Activated CD8-positive, alpha-beta memory T cell treated with anti-CD3 and anti-CD28 coated beads, Interleukin-2, amount 50 U/mL, for 24 hours (primary cell): ENCODE data around the gene POU6F1.
"Not testable (repeated sequence)": the region's sequence is repeated elsewhere in the genome, so short reads cannot be mapped to it uniquely, and the experiment has no call there.

Experiments used
- DNase-seq: peaks from one replicate; pipeline ENCODE4 v3.0.0-alpha.2; 2020; ENCODE audit errors: extremely low read depth

The POU6F1 gene

DNA sequence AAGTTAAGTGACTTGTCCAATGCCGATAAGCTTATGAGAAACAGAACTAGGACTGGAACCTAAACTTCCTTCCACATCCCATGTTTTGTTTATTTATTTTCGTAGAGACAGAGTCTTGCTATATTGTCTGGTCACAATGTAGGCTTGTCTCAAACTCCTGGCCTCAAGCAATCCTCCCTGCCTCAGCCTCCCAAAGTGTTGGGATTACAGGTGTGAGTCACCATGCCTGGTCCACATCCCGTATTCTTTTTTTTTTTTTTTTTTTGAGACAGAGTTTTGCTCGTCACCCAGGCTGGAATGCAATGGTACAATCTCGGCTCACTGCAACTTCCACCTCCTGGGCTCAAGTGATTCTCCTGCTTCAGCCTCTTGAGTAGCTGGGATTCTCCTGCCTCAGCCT is 9.2 kb upstream of the POU6F1 start:
- DNase-seq, result not testable (repeated sequence)

DNA sequence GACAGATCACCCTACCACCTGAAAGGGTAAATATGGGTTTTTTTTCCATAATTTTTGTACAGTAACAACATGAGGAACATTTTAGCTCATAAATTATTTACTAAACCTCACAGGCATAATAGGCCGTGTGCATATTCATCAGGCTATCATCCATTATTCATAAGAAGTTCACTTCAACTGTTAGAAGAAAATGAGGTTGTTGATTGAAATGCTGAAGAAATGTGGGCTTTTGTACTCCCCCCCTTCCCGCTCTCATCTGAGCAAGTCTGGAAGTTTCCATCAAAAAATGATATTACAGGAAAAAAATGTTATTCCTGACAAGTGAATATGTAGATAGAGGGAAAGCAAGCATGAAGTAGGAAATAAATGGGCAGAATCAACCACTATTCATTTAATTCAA is 7.9 kb upstream of the POU6F1 start:
- DNase-seq, result no peak

DNA sequence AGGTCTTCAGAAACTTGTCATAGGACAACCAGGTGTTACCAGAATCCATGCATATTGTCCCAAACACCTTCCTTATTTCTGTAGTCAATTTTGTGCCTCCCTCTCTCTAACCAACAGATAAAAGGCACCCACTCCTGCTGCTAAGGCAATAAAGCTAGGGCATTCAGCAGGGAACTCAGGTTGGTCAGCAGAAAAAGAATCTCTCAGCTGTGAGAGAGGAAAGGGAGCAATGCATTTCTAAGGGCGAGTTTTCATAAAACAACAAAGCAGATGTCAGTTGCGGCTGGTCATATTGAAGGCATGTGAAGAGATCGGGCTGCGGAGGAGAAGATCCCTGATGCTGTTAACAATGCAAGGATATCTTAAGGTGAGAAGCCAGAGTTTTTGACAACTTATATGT is 7.4 kb upstream of the POU6F1 start:
- DNase-seq, result no peak

DNA sequence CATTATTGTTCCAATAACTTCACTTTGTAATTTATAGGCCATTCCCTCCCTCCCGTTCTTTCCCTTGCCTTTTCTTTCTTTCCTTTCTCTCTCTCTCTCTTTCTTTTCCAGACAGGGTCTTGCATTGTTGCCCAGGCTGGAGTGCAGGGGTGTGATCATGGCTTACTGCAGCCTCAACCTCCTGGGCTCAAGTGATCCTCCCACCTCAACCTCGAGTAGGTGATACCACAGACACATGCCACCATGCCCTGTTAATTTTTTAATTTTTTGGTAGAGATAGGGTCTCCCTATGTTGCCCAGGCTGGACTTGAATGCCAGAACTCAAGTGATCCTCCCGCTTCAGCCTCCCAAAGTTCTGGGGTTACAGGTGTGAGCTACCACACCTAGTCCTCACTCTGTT is 6.8 kb upstream of the POU6F1 start:
- DNase-seq, result no peak

DNA sequence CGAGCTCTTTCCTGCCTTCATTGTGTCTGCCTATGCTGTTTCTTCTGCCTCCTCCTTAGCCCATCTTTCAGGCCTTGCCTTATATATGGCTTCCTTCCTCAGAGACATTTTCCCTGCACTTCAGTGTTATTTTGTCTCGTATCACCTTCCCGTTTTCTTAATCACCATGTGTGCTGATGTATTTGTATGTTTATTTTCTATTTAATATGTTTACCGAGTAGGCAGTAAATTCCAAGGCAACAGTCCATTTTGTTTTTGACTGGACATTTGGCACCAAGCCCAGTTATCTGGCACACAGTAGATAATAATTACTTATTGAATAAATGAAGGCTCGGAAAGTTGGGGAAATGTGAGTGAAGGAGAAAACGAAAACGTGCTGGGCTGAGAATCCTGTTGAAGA is 4.6 kb upstream of the POU6F1 start:
- DNase-seq, result no peak

DNA sequence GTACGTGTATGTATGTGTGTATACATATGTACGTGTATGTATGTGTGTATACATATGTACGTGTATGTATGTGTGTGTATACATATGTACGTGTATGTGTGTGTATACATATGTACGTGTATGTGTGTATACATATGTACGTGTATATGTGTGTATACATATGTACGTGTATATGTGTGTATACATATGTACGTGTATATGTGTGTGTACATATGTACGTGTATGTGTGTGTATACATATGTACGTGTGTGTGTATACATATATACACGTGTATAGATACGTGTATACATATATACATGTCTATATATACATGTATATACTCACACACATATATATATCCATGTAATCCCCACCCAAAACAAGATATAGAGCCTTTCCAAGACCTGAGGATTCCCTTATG is 2.0 kb upstream of the POU6F1 start:
- DNase-seq, result not testable (repeated sequence)

DNA sequence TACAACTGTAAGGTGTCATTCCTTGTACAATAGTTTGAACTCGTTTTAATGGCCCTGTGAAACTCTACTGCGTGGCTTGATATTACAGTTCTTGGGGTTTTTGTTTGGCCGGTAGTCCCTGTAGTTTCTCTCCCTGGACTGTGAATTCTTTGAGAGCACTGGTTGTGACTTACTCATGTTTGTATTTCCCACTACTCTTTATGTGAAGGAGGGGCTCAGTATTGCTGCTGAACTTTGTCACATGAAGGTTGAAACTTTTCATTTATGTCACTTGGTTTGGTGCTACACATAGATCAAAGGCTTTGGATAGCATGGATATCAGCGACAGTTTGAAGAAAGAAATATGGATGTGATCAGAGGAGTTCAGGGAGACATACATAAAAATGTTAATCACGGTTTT is 1.5 kb upstream of the POU6F1 start:
- DNase-seq, result no peak

DNA sequence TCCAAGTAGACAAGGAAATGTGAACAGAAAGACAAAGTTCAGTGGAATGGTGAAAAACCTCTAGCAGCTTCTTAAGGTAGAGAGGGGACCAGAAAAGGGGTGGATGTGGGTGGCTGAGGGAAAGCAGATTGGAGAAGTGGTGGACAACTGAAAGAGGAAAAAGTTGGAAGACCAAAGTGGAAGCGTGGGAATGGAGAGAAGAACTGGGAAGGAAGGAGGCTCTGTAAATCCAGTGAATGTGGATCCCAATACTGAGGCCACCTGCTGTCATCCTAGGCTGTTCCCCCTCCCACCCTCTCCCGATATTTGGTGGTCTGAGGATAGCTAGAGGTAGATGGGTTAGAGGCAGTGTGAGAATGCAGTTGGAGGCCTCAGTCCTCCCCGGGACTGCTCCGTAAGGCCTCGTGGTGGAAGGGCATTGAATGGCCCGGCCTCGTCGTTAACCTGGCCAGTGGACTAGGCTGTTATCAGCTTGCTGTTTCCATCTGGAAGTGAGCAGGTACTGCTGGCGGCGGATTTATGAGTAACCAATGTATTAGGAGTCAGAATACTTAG is 822 bp upstream of the POU6F1 start:
- no peak for DNase-seq

DNA sequence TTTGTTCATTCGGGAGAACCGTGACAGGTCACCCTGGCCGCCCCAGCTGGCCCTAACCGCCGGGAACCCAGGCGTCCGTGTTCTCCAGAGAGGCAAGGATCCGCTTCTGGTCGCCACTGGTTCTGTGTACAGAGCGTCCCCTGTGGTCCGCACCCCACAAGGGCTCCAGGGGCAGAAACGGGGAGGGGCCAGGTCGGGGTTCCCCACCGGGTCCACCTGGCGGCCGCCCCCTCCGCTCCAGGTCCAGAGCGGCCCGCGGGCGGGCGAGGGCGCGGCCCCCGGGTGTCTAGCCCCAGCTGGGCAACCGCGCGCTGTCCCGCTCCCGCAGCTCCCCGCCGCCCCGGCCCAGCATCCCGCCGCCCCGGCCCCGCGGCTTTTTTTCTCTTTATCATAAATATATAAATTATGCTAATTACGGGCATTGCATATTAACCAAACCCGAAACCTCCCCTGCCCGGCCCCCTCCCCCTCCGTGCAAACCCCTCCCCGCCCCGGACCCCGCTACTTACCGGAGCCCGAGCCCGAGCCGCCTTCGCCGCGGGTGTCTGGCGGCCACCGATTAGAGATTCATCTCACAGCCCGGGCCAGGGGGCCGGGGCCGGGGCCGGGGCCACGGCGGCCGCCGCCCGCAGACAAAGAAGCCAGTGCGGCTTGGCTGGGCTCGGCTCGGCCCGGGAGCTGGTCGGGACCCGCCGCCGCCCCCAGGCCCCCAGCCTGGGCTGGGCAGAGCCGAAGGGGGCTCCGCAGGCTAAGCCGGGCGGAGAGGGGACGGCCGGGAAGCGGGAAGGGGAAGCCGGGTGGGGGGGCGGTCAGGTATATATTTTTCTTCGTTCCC is 512 bp downstream of the POU6F1 start:
- no peak for DNase-seq

DNA sequence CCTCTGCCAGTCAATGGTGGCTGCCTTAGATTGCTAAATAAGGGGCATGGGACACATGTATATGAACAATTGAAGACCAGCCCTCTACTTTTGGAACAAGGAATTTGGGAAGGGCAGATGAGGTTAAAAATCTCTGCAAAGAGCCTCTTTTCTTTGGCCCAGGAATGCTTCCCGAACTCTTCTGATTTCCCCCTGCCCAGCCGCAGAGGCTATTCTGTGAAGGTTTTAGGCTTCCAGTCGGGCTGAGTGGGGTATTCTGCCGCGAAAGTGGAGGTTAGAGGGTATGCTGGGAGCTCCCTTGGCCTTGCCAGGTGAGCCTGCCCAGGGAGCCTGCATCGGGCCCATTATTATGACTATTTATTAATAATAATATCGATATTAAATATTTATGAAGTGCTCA is 1.2 kb downstream of the POU6F1 start:
- no peak for DNase-seq

DNA sequence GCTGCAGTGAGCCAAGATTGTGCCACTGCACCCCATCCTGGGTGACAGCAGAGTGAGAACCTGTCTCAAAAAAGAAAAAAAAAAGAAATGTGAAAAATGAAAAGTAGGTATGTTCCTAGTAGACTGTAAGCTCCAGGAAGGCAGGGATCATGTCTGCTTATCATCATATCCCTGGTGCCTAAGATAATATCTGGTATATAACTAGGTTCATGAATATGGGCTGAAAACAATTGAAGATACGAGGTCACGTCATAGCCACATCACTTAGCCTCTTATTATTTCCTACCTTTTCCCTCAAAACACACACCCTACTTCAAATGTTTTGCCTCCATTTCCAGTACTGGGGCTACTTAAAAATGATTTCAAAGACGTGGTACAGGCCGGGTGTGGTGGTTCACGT is 3.0 kb downstream of the POU6F1 start:
- DNase-seq, result no peak

DNA sequence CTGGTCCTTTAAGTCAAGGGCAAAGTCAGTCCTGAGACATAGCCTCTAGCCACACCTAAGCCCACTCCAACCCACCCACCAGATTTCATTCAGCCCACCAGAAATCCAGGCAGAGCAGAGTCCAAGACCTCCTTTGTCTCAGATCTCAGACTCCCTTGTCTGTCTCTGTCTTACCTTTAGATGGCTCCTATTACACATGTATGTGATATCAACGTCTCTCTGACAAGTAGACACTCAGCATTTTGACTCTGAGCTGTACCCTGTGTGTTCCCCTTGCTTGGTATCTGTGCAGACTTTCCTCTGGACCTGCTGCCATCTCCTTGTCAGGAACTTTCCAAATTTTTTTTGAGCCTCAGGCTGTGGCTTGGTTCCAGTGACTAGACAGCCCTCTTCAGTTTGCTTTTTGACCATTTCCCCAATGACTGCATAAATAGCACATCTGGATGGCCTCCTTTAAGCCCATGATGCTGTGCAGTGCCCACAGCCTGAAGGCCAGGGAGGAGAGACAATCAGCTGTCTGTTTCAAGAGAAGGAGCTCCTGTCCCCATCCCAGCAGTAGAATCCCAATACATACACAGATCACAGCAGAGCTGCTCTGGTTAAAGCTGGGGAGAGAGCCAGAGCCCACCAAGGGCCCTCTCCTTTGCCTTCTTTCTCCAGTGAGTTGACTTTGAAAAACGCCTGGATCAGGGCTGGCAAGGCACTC is 7.0 kb downstream of the POU6F1 start:
- DNase-seq, result no peak

DNA sequence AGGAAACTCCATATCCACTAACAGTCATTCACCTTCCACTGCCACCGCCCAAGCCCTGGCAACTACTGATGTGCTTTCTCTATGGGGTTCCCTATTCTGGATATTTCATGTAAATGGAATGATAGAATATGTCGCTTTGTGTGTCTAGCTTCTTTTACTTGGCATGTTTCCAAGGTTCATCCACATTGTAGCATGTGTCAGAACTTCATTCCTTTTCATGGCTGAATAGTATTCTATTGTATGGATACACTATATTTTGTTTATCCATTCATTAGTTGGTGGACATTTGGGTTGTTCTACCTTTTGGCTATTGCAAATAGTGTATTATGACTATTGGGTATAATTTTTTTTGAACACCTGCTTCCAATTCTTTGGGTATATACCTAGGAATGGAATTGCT is 8.6 kb downstream of the POU6F1 start:
- no peak for DNase-seq

DNA sequence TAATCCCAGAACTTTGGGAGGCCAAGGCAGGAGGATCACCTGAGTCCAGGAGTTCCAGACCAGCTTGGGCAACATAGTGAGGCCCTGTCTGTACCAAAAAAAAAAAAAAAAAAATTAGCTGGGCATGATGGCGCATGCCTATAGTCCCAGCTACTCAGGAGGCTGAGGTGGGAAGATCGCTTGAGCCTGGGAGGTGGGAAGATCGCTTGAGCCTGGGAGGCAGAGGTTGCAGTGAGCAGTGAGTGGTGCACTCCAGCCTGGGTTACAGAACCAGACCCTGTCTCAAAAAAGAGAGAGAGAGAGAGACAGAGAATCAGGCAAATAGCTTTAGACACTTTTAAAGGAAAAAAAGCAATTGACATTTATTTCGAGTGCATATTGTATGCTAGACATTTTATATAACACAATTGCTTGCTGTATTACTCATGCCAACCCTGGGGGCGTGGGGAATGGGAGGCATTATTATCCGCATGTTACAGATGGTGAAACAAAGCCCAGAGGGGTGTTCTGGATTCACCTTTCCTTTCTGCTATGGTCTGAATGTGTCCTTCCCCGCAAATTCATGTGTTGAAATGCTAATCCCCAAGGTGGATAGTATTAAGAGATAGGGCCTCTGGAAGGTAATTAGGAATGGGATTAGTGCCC is 9.7 kb downstream of the POU6F1 start:
- DNase-seq, result no peak

DNA sequence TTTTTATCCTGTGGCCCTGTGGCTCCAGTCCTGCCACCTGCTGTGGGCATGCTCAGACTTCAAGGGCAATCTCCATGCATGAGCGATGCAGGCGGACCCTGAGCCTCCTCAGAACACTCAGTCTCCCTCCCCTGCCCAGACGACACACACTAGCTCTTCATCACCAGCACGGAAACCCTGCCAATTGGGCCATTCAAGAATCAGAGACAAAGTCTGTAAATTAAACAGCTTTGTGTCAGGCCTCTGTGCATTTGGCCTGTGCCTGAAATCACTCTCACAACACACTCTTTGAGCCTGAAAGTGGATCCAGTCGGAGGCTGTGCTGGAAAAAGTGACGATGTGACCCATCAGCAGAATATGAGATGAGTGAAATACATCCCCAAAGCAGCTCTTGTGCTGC is 12.5 kb downstream of the POU6F1 start:
- no peak for DNase-seq

DNA sequence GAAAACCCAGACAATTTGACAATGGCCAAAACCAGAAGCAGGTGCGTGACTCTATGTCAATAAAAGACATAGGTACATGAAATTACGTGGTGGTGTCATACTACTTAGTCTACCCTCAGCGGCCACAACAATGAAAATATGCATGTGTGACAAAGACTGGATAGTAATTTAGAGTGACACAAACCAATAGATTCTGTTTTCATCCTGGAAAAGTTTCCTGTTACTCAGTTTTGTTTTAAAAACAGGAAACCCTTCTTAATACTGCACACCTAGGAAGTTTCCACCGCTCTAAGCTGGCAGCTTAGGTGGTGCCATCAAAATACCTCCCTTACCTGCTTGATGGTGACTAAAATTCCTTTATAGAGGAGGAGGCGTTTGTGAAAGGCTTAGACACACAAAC is 15.1 kb downstream of the POU6F1 start:
- DNase-seq, result no peak

DNA sequence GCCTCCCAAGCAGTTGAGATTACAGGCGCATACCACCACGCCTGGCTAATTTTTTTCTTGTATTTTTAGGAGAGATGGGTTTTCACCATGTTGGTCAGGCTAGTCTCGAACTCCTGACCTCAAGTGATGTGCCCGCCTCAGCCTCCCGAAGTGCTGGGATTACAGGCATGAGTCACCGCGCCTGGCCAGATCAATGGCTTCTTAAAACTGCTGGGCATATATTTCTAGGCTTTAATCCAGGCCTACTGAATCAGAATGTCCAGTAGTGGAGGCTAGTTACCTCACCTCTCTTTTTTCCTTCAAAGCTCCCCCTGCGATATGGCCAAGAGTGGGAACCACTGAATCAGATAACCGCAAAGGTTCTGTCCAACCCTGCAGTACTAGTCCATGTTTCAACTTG is 17.1 kb downstream of the POU6F1 start:
- no peak for DNase-seq

DNA sequence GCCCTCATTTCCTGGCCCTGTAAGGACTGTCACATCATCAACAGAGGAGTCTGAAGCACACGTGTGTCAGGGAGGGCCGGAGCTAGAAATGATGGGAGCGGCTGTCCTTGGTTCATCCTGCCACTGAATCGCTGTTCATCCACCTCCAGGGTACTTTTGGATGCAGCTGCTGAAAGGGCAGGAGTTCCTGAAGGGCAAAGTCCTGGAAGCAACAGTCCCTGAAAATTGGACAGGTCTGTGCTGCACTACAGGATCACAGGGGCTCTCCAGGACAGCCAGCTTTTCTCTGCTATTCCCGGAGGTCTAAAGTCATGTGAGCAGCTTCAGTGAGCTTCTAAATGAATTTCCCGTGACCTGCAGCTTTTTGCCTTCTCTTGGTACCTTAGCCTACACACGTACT is 17.7 kb downstream of the POU6F1 start:
- no peak for DNase-seq

DNA sequence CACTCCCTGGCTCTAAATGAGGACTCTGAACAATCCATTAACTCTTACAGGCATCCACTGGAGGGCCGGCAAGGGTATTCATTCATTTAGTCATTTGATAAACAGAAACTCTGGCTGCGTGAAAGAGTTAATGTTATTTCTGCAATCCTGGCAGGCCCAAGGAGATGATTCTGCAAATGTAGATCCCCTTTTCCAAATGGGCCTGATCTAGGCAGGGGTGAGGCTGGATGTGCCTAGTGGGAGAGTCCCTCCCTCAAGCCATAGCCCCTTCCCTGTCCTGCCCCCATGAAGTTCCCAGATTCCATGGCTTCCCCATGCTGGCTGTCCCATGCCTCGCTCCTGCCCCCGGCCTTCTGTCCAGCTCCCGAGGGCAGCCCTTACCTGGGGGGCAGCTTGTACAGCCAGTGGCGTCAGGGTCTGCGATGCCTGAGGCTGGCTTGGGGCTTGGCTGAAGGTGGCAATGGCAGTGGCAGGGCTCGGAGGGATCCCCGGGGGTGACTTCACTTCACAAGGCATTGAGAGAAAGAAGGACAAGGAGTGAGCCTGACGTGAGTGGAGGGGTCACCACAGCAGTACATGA is 18.4 kb downstream of the POU6F1 start:
- no peak for DNase-seq

DNA sequence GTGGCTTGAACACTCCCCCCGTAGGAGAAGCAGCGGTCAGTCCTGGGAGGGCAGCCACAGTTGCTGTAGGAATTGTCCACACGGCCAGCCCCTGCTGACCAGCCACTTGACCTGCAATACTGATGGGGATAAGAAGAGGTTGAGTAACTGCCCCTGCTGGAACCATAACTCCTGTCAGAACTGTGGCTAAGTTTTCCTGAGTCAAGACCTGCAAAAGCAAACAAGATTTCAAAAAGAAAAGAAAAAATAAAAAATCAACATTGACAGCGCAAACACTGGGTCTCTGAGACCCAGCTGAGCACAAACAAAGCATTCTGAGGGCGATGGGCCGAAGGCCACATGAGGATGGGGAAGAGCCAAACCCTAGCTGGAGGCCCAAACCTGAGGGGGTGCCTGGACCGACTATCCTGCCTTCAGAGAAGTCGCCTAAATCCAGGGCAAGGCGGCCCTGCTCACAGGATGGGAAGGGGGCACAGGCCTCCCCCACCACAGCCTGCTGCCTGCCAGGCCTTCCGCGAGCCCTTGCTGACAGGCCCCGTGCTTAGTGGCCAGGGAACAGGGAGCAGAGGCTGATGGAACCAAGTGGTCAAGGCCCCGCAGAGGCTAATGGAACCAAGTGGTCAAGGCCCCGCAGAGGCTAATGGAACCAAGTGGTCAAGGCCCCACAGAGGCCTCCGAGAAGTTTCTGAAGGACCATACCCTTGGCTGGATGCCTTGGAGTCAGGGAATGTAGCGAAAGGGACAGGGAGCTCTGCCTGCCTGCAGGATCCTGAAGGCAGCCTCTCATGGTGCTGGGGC is 19.1 kb downstream of the POU6F1 start:
- DNase-seq, result no peak

DNA sequence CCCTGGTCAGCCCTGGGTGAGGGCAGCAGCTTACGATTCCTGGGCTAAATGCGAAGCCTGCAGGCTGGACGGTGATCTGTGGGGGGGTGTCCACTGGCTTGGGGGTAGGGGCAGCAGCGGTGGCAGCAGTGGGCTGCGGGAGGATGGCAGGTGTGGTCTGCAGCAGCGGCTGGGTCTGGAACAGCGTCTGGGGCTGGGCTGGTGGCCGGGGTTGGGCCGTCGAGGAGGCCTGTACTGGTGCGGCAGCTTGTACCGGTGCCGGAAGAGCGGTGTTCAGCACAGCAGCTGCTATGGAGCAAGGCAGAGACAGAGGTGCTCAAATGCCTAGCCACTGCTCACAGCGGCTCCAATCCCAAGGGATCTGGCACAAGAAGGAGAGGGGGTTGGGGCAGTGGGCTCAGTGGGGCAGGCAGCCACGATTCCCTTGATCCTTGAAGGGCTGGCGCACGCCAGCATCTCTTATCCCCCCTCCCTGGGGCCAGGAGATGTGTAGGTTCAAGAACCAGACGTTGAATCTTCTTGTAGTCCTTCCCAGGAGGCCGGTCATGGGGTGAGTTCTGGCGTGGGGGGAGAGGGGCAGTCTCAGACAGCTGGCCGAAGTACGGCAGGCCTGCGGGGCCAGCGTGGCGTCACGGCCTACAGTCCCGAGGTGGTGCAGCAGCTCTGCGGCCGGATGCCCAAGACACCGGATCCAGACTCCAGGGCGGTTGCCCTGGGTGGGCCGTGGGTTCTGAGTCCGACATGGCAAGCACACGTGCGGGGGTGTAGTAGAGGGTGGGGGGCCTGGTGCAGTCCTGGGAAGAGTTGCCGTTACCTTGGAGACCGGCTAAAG is 19.9 kb downstream of the POU6F1 start:
- DNase-seq, result no peak
